Suprapubic skin (tissue), 3 donors: ENCODE data around the gene TJP3.

Experiments
- EP300 ChIP-seq: sonication (generic); formaldehyde crosslinking; IDR thresholded peaks from one replicate; pipeline ENCODE4 v1.6.1; 2017; ENCODE audit warnings: antibody characterized with exemption
- POLR2A ChIP-seq, 2 donors: fragments of 450-650 bp; IDR thresholded peaks; one replicate each; pipeline ENCODE4 v1.6.1; 2017; ENCODE audit warnings: antibody characterized with exemption in 2 of 2, mild to moderate bottlenecking in 2 of 2, moderate library complexity in 2 of 2
- TF ChIP-seq, protein P1 (sequence below), 2 donors: fragments of 200-600 bp in 1 of 2; fragments of 450-650 bp in 1 of 2; sonication (generic) in 1 of 2; IDR thresholded peaks; one replicate each; pipeline ENCODE4 v1.5.1; 2016 to 2019; ENCODE audit warnings: antibody characterized with exemption in 2 of 2, mild to moderate bottlenecking in 1 of 2, moderate library complexity in 1 of 2

DNA sequence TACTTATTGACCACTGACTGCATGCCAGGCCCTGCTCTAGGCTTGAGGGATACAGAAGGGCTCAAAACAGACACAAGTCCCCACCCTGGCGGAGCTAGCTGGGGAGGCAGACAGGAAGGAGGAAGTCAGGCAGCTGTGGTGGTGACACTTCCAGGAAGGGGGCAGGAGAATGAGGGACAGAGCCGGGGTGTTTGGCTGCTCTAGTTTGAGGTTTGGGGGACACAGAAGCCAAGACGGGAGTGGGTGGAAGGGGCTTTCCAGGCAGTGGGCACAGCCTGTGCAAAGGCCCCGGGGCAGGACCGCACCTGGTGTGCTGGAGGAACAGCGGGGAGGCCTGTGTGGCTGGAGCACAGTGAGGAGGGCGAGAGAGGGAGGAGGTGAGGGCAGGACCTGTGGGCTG is 58.3 kb downstream of the TJP3 start:
- TF ChIP-seq, protein P1, sequence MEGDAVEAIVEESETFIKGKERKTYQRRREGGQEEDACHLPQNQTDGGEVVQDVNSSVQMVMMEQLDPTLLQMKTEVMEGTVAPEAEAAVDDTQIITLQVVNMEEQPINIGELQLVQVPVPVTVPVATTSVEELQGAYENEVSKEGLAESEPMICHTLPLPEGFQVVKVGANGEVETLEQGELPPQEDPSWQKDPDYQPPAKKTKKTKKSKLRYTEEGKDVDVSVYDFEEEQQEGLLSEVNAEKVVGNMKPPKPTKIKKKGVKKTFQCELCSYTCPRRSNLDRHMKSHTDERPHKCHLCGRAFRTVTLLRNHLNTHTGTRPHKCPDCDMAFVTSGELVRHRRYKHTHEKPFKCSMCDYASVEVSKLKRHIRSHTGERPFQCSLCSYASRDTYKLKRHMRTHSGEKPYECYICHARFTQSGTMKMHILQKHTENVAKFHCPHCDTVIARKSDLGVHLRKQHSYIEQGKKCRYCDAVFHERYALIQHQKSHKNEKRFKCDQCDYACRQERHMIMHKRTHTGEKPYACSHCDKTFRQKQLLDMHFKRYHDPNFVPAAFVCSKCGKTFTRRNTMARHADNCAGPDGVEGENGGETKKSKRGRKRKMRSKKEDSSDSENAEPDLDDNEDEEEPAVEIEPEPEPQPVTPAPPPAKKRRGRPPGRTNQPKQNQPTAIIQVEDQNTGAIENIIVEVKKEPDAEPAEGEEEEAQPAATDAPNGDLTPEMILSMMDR (IDR thresholded peaks at IDR 0.05): no peak
- no peak for TF ChIP-seq EP300
- TF ChIP-seq POLR2A (IDR thresholded peaks at IDR 0.05): no peak
